ENCODE measurements around the gene TCF7L2.

The TCF7L2 gene

DNA sequence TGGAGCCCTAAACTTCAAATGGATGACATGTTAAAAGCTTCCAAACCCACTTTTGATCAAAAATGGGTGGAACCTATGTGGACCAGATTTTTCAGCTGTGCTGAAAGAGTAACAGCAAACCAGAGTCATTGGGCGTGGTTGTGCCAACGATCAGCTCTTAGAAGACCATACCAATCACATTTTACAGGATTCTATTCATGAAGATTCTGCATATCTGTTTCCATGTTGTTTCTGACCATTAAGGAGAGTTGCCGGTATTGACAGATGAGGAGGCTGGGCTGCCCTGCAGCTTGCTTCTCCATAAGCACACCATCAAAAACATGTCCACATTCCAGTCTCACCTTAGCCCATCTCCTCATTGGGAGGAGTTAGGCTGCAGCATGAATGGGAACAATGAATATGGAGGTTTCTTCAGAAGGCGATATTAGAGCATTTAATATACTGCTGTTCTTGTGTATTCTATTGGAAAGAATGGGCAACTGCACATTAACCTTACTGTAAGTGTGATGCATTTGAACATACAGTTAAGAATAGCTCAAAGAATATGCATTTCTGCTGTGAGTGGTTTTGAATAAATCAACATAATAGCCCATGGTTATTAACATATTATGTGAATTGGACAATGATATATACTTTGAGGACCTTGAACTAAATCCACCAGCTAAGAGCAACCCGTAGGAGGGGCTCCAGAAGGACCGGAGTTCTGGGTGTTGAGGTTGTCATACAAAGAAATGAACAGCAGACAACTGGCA, 116.7 kb downstream of the TCF7L2 start:
- no peak for DNase-seq (ENCODE audit: low read depth)

DNA sequence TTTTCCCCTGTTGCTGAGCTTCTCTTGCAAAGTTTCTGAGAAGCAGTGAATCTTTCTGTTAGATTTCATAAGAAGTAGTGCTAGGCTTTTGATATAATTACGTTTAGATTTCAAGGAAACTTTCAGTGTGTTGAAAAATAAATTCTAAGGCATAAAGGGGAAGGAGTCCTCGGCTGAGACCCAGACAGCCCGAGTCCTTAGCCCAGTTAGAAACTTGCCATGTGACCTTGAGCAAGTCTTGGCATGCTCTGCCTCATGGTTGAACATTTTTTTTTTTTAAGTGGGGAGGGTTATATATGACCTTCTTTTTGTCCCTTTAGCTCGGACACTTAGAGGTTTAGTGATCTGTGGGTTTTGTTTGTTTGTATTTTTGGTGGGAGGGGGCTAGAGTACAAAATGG, 117.5 kb downstream of the TCF7L2 start:
- DNase-seq (ENCODE audit: low read depth) = no peak

DNA sequence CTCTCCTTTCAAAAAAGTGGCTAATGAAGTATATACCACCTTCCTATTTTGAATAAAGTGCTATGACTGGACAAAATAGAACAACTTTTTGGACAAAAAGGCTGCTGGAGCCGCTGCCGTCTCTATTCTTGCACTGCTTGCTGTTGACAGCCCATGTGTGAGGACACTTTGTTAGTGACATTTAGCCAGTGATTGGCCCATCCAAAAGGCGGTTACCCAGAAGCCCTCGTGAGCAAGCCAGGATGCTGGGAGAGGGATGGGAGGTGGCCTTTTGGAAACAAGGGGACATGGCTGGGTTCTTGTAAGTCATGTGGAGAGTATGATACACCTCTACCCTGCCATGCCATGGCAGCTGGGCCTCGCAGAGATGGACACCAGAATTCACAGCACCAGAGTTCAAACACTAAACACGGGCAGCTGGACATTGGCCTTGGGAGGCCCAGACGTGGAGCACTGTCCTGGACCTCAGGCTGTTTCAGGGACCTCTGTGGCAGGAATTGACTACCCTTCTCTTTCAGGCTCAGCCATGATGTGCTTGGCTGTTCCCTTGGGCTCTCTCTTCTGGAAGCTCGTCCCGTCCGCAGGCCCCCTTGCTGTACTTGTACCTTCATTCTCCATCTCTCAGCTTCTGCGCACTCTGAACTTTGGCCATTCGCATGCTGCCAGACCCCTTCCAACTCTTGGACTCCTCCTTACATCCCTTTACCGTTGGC, 118.3 kb downstream of the TCF7L2 start:
- DNase-seq (ENCODE audit: low read depth) = no peak

DNA sequence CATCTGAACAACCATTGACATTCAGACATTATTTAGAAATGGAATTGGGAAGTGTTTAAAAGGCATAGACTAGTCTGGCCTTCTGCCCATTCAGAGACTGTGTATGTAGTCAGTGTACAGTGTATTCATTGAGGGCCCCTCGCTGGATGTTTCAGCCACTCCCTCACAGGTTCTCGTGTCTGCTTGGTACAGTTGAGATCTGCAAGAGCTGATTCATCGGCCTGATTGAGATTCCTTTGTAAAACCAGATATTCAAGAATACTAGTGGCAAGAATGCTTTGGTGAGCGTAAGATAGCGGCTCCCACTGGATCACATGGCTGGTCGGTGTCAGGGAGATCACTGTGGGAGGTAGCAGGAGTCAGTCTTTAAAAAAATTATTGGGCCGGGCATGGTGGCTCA, 119.5 kb downstream of the TCF7L2 start:
- no peak for DNase-seq (ENCODE audit: low read depth)

DNA sequence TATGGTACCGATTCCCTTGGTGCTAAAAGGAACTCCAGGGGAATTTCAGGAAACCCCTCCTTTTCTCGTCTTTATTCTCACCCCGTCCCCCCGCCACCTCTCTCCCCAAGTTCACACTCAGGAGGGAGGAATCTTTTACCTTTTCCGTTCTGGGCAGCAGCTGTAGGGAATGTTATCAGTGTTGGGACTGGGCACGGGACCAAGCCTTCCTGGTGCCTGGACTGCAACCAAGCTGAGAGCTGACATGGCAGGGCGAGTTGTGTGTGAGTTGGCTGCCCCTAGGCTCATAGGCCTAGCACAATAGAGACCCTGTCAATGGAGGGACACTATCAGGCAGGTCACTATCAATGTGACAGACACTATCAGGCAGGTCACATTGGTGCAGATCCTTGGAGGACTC, 121.4 kb downstream of the TCF7L2 start:
- DNase-seq (ENCODE audit: low read depth) = no peak

DNA sequence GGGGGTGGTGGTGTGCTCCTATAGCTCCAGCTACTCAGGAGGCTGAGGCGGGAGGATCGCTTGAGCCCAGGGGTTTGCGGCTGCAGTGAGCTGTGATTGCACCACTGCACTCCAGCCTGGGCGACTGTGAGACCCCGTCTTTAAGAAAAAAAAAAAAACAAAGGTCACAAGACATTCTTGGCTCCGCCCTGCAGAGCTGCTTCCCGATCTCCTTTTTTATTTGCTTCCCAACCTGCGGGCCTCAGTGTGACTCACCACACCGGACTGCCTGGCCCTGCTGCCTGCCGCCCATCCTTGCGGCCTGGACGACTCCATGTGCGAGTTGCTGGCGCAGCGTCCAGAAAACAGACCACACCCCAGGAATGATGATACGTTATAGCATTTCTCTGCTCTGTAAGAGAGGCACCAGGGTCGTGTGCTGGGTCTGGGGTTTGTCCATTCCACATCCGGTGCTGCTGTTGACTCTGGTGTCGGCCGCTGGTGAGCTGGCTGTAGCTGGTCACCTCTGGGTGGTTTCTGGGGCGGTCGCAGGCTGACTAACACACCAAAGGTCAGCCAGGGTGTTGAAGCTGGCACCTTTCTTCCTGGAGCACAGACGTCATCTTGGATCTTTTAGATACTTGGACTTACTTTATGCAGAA, 123.6 kb downstream of the TCF7L2 start:
- no peak for DNase-seq (ENCODE audit: low read depth)

DNA sequence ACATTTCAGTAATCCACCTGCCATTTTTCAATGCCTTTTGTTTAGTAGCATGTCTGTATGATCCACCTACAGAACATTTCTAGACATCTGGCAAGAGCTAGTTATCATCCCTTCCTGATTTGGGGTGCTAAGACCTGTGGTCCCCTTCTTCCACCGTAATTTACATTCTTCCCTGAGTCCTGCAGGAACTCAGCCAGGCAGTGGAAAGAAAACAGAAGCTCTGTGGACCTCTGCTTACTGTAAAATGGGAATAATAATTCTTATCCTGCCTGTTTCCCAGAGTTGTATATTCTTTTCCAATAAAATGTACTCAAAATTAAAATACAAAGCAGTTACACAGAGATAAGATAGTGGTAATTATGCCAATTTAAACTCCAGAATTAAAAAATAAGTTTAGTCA, 126.9 kb downstream of the TCF7L2 start:
- DNase-seq (ENCODE audit: low read depth) = no peak

DNA sequence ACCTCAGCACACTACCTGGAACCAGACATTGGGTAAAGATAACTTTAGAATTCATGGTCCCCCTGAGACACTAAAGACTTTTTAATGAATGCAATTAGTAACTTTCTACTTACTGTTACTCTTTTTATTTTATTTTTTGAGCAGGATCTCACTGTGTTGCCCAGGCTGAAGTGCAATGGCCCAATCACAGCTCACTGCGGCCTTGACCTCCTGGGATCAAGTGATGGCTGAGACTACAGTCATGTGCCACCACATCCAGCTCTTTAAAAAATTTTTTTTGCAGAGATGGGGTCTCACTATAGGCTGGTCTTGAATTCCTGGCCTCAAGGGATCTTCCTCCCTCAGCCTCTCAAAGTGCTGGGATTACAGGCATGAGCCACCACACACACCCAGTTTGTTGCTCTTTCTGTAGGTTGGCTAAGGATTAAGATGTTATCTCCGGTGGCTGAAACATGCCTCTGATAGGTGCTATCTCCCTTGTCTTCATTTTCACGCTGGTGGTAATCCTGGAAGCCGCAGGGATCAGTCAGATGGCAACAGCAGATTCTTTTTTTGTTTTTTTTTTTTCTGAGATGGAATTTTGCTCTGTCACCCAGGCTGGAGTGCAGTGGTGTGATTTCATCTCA, 128.3 kb downstream of the TCF7L2 start:
- no peak for DNase-seq (ENCODE audit: low read depth)

DNA sequence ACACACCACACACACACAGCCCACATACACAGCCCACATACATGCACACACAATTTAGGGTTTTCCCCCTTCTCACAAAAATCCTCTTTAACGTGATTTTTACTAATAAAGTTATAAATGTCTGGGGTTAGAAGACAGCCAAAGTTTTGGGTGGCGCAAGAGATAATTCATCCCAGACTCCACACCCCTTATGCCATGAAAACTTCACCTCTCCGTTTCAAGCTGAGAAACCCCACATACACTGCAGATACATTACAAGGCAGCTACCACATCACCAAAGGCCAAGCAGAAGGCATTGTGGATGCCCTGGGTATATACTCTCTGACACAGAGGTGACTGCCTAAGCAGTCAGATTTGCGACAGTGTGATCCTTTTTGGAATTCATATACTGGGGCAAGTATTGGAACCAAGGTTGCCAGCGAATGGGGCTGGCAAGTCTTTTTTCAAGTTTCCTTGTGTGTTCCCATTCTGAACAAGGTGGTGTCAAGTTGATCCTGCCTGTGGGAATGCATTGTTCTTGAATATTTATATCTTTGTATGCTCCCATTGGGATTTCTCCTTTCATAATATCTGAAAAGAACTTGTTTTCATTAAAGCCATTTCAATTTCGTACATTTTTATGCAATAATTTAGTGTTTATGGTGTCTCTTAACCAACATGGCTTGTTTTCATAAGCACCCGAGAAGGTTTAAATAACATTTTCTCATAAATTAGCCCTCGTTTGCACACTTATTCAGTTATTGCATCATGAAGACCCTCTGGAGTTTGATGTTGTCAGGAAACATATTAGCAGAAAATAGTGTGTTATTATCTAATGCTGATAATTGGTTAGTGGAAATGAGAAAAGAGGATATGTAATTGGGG, 130.2 kb downstream of the TCF7L2 start:
- no peak for DNase-seq (ENCODE audit: low read depth)

DNA sequence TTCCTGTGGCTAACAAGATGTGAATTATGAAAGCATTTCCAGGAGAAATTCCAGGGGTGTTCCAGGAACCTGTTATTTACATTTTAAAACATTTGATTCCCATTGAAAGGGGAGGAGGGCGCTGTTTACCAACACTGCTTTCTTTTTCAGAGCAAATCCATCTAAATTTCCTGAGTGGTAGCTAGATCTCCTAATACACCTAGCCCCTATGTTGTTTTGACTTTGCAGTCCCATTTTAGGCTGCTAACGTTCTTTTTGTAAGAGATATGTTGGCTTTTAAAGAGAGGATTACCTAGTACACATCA, 130.8 kb downstream of the TCF7L2 start:
- DNase-seq (ENCODE audit: low read depth) = no peak

DNA sequence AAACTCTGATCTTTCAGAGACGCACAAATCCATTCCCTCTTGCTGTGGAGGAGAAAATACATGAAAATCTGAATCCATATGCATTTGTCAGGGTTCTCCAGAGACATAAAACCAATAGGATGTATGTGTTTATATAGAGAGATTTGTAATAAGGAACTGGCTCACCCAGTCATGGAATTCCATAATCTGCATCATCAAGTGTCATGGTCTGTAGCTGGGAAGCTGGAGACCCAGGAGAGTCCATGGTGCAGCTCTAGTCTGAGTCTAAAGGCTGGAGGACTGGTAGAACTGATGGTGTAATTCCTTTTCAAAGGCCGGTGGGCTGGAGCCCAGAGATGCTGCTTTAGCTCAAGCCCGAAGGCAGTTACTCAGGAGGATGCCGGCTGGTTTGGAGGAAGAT, 134.0 kb downstream of the TCF7L2 start:
- DNase-seq (ENCODE audit: low read depth) = no peak

DNA sequence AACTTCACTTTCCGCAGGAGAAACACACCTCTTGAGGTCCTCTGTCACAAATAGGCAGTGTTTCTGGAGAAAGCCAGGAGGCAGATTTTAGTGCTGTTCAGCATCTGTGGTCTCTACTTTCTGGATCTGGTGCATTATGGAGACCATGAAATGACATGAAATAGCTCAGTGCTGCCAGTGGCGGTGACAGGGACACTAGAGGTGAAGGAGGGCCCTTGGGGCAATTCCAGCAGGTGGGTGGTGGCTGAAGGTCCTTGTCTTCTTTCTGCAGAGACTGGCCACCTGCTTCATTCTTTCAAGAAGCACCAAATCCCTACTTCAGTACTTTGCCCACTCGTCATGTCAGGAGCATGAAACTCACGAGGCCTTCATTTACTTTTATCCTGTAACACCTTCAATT, 135.7 kb downstream of the TCF7L2 start:
- DNase-seq (ENCODE audit: low read depth) = no peak

DNA sequence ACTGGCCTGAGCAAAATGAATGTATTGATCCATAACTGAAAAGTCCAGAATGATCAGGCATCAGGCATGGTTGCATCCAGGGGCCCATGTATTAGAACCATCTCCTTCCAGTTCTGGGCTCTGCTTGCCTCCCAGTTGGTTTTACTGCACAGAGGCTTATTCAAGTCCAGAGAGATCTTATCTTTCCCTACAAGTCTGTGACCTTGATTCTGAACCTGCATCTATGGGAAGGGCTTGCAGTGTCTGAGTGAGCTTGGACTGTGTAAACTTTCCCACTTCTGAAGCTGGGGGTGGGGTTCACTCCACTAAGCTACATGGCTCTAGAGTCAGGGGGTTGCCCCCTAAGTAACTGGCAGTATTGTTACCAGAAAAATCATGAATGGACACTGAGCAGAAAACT, 136.2 kb downstream of the TCF7L2 start:
- DNase-seq (ENCODE audit: low read depth) = no peak

DNA sequence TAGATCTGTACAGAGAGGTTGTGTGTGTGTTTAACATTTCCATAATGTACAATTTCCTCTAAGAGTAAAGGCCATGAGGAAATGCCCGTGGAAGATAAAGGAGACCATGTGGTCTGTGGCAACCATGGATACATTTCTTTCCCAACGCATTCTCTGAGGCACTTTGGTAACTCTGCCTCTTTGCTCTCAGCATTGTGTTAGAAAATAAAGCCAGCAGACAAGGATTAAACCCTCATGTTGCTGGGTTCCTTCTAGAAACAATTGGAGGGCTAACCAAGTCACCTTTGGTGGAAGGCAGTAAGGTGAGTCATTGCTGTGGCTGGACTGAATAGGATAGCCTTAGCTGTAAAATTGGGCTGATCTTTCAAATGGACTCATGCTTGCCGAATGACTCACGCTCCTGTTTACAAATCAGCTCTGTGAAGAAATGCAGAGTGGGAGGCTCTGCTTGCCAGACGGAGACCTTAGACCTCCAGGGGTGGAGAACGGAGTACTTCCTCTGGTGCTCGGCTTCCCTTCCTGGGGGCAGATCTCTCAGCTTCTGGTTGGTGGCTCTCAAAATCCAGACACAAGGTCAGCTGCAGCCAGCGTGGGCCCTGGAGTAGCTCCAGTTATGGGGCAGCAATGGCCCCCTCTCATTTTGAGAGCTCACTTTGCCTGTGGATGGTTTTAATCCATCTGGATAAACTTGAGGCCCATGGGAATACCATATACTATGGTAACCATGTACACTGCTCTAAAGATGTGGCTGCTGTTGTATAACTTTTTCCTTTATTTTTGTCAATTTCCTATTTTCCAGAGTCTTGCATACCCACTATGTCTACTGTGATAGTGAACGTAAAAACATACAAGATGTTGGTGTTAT, 137.3 kb downstream of the TCF7L2 start:
- no peak for DNase-seq (ENCODE audit: low read depth)

DNA sequence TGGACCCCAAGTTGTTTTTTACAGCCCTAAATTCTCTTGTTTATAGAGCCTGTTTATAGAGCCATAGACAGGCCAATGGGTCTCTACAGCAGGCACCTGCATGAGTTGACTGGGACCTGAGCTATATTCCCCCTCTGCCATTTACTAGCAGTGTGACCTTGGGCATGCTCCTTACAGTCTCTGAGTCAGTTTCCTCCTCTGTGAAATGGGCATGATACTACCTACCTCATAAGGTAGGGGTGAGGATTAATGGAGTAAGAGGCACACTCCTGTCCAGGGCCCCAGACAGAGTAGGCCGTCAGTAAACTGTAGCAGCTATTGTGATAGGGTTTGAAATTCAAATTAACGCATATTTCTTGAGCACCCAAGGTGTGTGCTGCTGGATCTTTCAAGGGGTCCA, 138.1 kb downstream of the TCF7L2 start:
- no peak for DNase-seq (ENCODE audit: low read depth)

DNA sequence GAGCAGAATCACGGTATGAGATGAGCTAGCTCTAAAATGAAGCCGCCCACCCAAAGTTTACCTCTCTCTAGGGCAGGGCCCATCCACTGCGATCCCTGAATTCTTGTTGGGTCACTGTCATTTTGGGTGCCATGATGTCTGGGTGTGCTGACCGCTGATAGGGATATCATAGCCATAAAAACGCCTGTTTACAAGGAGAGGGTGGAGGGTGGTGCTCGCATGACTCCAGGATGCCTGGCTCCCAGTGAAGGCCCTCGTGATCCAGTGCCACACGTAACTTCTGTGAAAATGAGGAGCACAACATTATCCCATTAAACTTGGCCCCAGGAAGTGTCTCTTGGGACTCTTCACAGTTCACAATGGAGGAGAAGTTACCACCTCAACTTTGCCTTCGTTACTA, 139.5 kb downstream of the TCF7L2 start:
- DNase-seq (ENCODE audit: low read depth) = no peak

DNA sequence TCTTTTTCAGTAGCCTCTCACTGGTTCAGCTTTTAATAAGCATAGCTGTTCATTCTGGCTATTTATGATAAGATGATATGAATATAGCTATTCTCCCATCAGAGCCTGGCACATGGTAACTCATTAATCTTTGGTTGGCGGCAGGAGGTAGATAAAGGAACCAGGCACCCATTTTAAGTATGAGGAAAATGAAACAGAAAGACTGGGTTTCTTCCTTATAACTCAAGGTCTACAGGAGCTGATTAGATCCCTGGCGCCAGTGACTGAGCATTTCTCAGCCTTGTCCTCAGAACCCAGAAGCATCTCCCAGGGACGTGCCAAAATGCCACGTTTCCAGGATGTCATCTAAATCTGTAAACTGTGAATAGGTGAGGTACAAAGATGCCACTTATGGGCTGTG, 141.9 kb downstream of the TCF7L2 start:
- no peak for DNase-seq (ENCODE audit: low read depth)

DNA sequence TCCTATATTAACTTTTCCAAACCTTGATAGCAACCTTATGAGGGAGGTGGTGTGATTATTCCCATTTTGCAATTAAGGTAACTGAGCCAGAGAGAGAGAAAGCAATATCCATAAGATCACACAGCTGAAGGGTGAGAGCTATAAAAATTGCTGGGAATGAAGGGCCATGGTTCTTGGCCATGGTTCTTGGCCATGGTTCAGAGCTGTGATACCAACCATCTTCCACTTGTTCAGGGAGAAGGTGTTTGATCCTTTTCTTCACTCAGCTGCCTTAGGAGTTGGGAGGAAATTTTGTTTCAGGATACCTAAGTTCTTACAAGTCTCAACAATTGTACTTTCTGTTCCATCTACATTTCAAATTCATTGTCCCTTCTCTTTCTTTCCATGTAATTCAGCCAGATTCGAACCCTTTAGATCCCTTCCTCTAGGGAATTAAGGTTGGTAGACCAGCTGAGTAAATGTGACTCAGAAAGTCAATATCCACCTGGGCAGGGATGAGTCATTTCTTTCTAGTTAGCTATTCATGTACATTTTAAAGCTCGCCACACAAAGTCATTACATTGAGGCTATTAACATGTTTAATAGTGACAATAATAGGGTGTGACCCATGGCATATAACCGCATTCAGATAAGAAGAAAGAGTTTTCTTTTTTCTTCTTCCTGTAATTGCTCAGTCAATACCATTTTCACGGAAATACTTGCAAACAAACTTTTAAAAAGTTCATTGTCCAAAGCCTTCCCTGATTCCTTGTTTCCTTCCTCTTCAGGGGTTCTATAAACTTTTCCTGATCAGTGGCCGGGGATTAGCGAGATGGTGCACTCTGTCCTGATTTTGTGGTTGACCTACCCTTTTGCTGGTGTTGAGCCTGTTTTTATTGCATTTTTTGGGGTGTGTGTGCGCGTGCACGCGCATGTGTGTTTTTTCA, 143.4 kb downstream of the TCF7L2 start:
- no peak for DNase-seq (ENCODE audit: low read depth)

DNA sequence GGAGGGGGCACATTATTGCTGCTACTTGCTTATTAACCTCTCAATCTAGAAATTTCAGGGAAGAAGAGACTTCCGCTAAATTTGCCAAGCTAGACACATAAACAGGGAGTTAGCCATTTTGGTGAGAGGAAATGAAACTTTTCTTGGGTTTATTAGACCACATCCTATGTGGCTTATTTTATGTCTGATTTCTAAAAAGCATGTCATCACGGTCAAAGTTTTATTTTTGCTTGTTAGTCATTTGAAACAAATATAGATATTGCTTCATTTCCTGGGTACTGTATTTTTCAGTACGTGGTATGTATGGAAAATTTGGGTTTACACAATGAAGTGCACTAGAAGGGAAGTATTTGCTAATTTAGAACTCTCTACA, 144.1 kb downstream of the TCF7L2 start:
- DNase-seq (ENCODE audit: low read depth) = no peak

Measured in activated T-cell treated with anti-CD3 and anti-CD28 coated beads for 24 hours (primary cell).